Lower leg skin (tissue), 3 donors: ENCODE results near the gene RB1.

Experiments used
- POLR2A ChIP-seq, 2 donors: fragments of 450-650 bp; IDR thresholded peaks; one replicate each; pipeline ENCODE4 v1.6.1; 2016 to 2017; ENCODE audit warnings: antibody characterized with exemption in 2 of 2, mild to moderate bottlenecking in 1 of 2, moderate library complexity in 1 of 2
- TF ChIP-seq, protein P1 (sequence below), 3 donors: fragments of 450-650 bp; IDR thresholded peaks; one replicate each; pipeline ENCODE4 v1.5.1; 2016; ENCODE audit warnings: antibody characterized with exemption in 3 of 3, mild to moderate bottlenecking in 3 of 3, moderate library complexity in 2 of 3

DNA sequence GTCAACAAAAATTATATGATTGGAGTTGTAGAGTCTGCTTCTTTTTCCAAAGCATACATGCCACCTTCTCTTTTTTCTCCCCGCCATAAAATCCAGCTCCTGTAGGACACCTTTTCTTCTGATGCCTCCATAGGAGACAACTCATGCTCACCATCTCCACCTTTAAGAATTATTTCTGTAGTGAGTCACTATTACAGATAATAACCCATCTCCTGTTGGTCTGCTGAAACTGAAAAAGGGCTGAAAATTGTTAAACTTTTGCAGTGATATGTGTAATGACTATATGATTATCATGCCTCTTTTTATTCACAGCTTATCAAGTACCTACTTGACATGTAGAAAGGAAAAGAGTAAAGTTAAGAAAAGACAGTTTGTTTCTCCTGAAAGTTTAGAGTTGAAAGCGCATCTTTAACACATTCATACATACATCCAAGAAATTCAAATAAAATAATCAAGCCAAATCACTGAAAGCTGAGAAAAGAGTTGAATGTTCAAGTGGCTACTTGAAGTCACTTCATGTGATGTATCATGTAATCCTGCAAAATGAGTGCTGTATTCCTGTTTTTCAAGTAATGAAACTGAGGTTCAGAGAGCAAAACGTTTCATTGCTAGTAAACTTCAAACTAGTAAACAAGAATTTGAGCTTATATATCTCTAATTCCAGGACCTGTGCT, 144.9 kb downstream of the RB1 start:
- no peak for TF ChIP-seq POLR2A (IDR thresholded peaks at IDR 0.05)
- TF ChIP-seq, protein P1, sequence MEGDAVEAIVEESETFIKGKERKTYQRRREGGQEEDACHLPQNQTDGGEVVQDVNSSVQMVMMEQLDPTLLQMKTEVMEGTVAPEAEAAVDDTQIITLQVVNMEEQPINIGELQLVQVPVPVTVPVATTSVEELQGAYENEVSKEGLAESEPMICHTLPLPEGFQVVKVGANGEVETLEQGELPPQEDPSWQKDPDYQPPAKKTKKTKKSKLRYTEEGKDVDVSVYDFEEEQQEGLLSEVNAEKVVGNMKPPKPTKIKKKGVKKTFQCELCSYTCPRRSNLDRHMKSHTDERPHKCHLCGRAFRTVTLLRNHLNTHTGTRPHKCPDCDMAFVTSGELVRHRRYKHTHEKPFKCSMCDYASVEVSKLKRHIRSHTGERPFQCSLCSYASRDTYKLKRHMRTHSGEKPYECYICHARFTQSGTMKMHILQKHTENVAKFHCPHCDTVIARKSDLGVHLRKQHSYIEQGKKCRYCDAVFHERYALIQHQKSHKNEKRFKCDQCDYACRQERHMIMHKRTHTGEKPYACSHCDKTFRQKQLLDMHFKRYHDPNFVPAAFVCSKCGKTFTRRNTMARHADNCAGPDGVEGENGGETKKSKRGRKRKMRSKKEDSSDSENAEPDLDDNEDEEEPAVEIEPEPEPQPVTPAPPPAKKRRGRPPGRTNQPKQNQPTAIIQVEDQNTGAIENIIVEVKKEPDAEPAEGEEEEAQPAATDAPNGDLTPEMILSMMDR (IDR thresholded peaks at IDR 0.05), result no peak
